Breast epithelium (tissue), 3 donors: ENCODE results near the gene PELI3.
"Not testable (repeated sequence)": the region's sequence is repeated elsewhere in the genome, so short reads cannot be mapped to it uniquely, and the experiment has no call there.

Source experiments
- POLR2A ChIP-seq: fragments of 450-650 bp; IDR thresholded peaks from one replicate; pipeline ENCODE4 v1.6.1; 2016; ENCODE audit warnings: antibody characterized with exemption, mild to moderate bottlenecking, moderate library complexity
- POLR2AphosphoS5 ChIP-seq, 3 donors: sonication (generic); formaldehyde crosslinking; IDR thresholded peaks; one replicate each; pipeline ENCODE4 v1.6.1; 2017; ENCODE audit warnings: antibody characterized with exemption in 3 of 3

DNA sequence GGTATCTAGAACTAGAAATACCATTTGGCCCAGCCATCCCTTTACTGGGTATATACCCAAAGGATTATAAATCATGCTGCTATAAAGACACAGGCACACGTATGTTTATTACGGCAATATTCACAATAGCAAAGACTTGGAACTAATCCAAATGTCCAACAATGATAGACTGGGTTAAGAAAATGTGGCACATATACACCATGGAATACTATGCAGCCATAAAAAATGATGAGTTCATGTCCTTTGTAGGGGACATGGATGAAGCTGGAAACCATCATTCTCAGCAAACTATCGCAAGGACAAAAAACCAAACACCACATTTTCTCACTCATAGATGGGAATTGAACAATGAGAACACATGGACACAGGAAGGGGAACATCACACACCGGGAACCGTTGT lies 2.6 kb upstream of the PELI3 start:
- not testable (repeated sequence) for TF ChIP-seq POLR2A; POLR2AphosphoS5 (IDR thresholded peaks at IDR 0.05)
